ENCODE measurements around the gene ATXN7L3. TPM values are rescaled to one million over a fixed set of nuclear protein-coding genes. Genes with fewer than 3 reads are reported as not detected.

The ATXN7L3 gene
- total and polyA plus RNA-seq, 9 of the 15 experiments (the other 6 are each of a cell fraction or from before 2014, with no cell fraction given), result 0.62 to 66.1 (median 33.2) TPM

DNA sequence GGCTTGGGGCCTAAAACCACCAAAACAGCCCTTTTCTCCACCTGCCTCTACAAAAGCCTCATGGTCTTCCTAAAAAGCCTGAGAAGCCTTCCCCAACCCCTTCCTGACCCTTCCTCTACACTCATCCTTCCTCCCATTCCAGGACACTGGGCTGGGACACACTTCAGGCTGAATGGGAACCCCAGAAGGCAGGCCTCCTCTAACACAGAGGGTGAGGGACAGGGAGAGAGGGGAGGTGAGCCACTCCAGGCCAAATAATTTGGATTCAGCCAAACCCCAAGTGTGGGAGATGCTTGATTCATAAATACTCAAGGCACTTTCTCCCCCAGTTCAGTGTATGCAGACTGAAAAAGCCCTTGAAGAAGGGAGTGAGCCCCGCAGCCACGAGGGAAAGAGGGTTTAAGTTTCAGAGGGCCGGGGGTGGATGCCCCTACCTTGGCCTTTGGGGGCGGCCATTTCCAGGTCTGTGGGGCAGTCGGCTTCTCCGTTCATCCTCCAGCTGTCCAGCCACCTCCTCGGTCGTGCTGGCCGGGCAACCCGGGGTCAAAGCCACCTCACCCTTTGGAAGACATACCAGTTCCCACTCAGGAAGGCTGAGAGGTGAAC, 18.2 kb upstream of the ATXN7L3 start (continued):
- TF ChIP-seq REST (IDR thresholded peaks at IDR 0.05; ENCODE audit: borderline replicate concordance) (no peak), REST (CRISPR knock-in tag; IDR thresholded peaks at IDR 0.05; ENCODE audit: low read depth) (0 out of 2 replicates have a peak, but pooled peaks have one; percentile 44), BCLAF1 (IDR thresholded peaks at IDR 0.05; ENCODE audit: borderline replicate concordance in 1 of 2, control insufficient read depth in 1 of 2, low read depth in 2 of 2, low read length in 1 of 2) (no peak), ZBED1 (IDR thresholded peaks at IDR 0.05) (no peak), XRCC5 (IDR thresholded peaks at IDR 0.05; ENCODE audit: low read depth, low read length) (no peak), HEY1 (CRISPR knock-in tag; IDR thresholded peaks at IDR 0.05; ENCODE audit: borderline replicate concordance) (no peak)
- TF ChIP-seq, protein P1, sequence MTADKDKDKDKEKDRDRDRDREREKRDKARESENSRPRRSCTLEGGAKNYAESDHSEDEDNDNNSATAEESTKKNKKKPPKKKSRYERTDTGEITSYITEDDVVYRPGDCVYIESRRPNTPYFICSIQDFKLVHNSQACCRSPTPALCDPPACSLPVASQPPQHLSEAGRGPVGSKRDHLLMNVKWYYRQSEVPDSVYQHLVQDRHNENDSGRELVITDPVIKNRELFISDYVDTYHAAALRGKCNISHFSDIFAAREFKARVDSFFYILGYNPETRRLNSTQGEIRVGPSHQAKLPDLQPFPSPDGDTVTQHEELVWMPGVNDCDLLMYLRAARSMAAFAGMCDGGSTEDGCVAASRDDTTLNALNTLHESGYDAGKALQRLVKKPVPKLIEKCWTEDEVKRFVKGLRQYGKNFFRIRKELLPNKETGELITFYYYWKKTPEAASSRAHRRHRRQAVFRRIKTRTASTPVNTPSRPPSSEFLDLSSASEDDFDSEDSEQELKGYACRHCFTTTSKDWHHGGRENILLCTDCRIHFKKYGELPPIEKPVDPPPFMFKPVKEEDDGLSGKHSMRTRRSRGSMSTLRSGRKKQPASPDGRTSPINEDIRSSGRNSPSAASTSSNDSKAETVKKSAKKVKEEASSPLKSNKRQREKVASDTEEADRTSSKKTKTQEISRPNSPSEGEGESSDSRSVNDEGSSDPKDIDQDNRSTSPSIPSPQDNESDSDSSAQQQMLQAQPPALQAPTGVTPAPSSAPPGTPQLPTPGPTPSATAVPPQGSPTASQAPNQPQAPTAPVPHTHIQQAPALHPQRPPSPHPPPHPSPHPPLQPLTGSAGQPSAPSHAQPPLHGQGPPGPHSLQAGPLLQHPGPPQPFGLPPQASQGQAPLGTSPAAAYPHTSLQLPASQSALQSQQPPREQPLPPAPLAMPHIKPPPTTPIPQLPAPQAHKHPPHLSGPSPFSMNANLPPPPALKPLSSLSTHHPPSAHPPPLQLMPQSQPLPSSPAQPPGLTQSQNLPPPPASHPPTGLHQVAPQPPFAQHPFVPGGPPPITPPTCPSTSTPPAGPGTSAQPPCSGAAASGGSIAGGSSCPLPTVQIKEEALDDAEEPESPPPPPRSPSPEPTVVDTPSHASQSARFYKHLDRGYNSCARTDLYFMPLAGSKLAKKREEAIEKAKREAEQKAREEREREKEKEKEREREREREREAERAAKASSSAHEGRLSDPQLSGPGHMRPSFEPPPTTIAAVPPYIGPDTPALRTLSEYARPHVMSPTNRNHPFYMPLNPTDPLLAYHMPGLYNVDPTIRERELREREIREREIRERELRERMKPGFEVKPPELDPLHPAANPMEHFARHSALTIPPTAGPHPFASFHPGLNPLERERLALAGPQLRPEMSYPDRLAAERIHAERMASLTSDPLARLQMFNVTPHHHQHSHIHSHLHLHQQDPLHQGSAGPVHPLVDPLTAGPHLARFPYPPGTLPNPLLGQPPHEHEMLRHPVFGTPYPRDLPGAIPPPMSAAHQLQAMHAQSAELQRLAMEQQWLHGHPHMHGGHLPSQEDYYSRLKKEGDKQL (CRISPR knock-in tag; IDR thresholded peaks at IDR 0.05; ENCODE audit: borderline replicate concordance), result no peak
- TF ChIP-seq, protein P2, sequence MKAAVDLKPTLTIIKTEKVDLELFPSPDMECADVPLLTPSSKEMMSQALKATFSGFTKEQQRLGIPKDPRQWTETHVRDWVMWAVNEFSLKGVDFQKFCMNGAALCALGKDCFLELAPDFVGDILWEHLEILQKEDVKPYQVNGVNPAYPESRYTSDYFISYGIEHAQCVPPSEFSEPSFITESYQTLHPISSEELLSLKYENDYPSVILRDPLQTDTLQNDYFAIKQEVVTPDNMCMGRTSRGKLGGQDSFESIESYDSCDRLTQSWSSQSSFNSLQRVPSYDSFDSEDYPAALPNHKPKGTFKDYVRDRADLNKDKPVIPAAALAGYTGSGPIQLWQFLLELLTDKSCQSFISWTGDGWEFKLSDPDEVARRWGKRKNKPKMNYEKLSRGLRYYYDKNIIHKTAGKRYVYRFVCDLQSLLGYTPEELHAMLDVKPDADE (conservative IDR thresholded peaks at IDR 0.05; ENCODE audit: control insufficient read depth, low read depth, low read length), result no peak; the same call in 1 of the 2 replicates

Data from K562 (cell line).